ENCODE data around the gene S1PR4.

GRCh38 chr19:3225677-3226093 is 47.1 kb downstream of the S1PR4 start:
- TF ChIP-seq POLR2A (IDR thresholded peaks at IDR 0.05) = no peak
- TF ChIP-seq, protein P1, sequence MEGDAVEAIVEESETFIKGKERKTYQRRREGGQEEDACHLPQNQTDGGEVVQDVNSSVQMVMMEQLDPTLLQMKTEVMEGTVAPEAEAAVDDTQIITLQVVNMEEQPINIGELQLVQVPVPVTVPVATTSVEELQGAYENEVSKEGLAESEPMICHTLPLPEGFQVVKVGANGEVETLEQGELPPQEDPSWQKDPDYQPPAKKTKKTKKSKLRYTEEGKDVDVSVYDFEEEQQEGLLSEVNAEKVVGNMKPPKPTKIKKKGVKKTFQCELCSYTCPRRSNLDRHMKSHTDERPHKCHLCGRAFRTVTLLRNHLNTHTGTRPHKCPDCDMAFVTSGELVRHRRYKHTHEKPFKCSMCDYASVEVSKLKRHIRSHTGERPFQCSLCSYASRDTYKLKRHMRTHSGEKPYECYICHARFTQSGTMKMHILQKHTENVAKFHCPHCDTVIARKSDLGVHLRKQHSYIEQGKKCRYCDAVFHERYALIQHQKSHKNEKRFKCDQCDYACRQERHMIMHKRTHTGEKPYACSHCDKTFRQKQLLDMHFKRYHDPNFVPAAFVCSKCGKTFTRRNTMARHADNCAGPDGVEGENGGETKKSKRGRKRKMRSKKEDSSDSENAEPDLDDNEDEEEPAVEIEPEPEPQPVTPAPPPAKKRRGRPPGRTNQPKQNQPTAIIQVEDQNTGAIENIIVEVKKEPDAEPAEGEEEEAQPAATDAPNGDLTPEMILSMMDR (IDR thresholded peaks at IDR 0.05) = no peak
